HepG2 (cell line): ENCODE data around the gene SMOC1. TPM values are rescaled to one million over a fixed set of nuclear protein-coding genes. Genes with fewer than 3 reads are reported as not detected.

Experiments used
- DPF2 ChIP-seq: sonication (generic); formaldehyde crosslinking; IDR thresholded peaks from 2 replicates; pipeline ENCODE4 v1.4.0; 2020; ENCODE audit warnings: mild to moderate bottlenecking, low read depth, missing genetic modification reagents, borderline replicate concordance
- KDM1A ChIP-seq: IDR thresholded peaks from 2 replicates; pipeline ENCODE4 v1.6.1; 2016; ENCODE audit warnings: missing compliant biosample characterization
- MTA1 ChIP-seq: sonication (generic); formaldehyde crosslinking; IDR thresholded peaks from 2 replicates; pipeline ENCODE4 v1.4.0; 2020; ENCODE audit warnings: missing genetic modification reagents, mild to moderate bottlenecking, borderline replicate concordance
- MTF2 ChIP-seq: sonication (generic); formaldehyde crosslinking; IDR thresholded peaks from 2 replicates; pipeline ENCODE4 v1.5.0; 2020; ENCODE audit warnings: missing genetic modification reagents, borderline replicate concordance
- NFE2L1 ChIP-seq: sonication (generic); formaldehyde crosslinking; IDR thresholded peaks from 2 replicates; pipeline ENCODE4 v1.4.0; 2020; ENCODE audit warnings: missing genetic modification reagents, mild to moderate bottlenecking, borderline replicate concordance
- NFE2L2 ChIP-seq: fragments of 150-350 bp; IDR thresholded peaks from 2 replicates; pipeline ENCODE4 v1.6.1; 2014; ENCODE audit warnings: low read length
- SMC3 ChIP-seq: IDR thresholded peaks from 2 replicates; pipeline ENCODE4 v1.6.1; 2011; ENCODE audit warnings: low read length, improper control_type of control experiment
- STAG1 ChIP-seq: sonication (generic); formaldehyde crosslinking; IDR thresholded peaks from 2 replicates; pipeline ENCODE4 v1.4.0; 2020; ENCODE audit warnings: missing genetic modification reagents
- ZNF24 ChIP-seq: fragments of 450-650 bp; IDR thresholded peaks from 2 replicates; pipeline ENCODE4 v1.6.1; 2017; ENCODE audit warnings: antibody characterized with exemption, mild to moderate bottlenecking
- polyA plus RNA-seq, 8 experiments: library from polyadenylated mRNA; depleted of rRNA in 3 of 8; stranded (reverse) in 7 of 8; unstranded in 1 of 8; fragments of >200 nt; fragmentation: Illumina TruSeq in 4 of 8; extraction: Trizol in 4 of 8; gene quantifications; 2 replicates each; pipeline versions ENCODE4 v1.2.1 to v1.2.3, GENCODE V29; 2011 to 2016; ENCODE audit warnings: low read depth in 4 of 8, missing spikeins in 1 of 8, mixed read lengths in 1 of 8; ENCODE audit not compliant: insufficient read depth in 1 of 8
- total RNA-seq, 5 experiments: library from RNA; depleted of rRNA; stranded (reverse); fragments of >200 nt; fragmentation: Illumina TruSeq; extraction: Trizol; gene quantifications; 2 replicates each; pipeline ENCODE4 v1.2.3, GENCODE V29; 2016; ENCODE audit warnings: low read depth in 1 of 5
- TF ChIP-seq, protein P1 (sequence below): IDR thresholded peaks from 2 replicates; pipeline ENCODE4 v1.6.1; 2012; ENCODE audit warnings: low read depth, low read length, improper control_type of control experiment
- TF ChIP-seq, protein P2 (sequence below): sonication (generic); formaldehyde crosslinking; IDR thresholded peaks from 2 replicates; pipeline ENCODE4 v1.4.0; 2020; ENCODE audit warnings: missing genetic modification reagents, borderline replicate concordance
- TF ChIP-seq, protein P3 (sequence below): sonication (generic); formaldehyde crosslinking; IDR thresholded peaks from 2 replicates; pipeline ENCODE4 v1.8.1; 2023; ENCODE audit warnings: mild to moderate bottlenecking, inconsistent platforms, moderate library complexity, missing genetic modification reagents, borderline replicate concordance
- TF ChIP-seq, protein P4 (sequence below): sonication (generic); formaldehyde crosslinking; IDR thresholded peaks from 2 replicates; pipeline ENCODE4 v1.9.0; 2021; ENCODE audit warnings: missing genetic modification reagents, borderline replicate concordance
- TF ChIP-seq, protein P5 (sequence below): IDR thresholded peaks from 2 replicates; pipeline ENCODE4 v1.6.1; 2016; ENCODE audit warnings: missing compliant biosample characterization, missing genetic modification reagents, borderline replicate concordance

Gene SMOC1
- total and polyA plus RNA-seq, 2 of the 13 experiments (the other 11 are each of a cell fraction or from before 2014, with no cell fraction given): 17.8 to 35.6 TPM

DNA sequence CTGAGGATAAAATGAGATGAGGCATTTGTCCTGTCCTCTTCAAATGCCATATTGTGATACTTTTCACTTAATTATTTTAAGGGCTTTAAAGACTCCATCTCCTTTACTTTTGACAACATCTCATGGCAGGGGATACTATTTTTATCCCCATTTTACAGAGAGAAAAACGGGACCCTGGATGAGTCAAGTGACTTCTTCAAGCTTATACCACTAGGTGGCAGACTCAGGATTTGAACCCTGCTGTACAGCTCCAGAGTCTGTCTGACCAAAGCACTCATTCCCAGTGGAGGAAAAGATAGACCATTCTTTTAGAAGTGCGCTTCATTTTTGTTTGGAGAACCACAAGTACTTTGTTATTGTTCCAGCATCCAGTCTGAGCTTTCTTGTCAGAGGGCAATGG lies 1.7 kb upstream of the SMOC1 start (continued):
- TF ChIP-seq, protein P1, sequence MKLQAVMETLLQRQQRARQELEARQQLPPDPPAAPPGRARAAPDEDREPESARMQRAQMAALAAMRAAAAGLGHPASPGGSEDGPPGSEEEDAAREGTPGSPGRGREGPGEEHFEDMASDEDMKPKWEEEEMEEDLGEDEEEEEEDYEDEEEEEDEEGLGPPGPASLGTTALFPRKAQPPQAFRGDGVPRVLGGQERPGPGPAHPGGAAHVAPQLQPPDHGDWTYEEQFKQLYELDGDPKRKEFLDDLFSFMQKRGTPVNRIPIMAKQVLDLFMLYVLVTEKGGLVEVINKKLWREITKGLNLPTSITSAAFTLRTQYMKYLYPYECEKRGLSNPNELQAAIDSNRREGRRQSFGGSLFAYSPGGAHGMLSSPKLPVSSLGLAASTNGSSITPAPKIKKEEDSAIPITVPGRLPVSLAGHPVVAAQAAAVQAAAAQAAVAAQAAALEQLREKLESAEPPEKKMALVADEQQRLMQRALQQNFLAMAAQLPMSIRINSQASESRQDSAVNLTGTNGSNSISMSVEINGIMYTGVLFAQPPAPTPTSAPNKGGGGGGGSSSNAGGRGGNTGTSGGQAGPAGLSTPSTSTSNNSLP: no peak
- TF ChIP-seq MTF2: no peak
- TF ChIP-seq, protein P2, sequence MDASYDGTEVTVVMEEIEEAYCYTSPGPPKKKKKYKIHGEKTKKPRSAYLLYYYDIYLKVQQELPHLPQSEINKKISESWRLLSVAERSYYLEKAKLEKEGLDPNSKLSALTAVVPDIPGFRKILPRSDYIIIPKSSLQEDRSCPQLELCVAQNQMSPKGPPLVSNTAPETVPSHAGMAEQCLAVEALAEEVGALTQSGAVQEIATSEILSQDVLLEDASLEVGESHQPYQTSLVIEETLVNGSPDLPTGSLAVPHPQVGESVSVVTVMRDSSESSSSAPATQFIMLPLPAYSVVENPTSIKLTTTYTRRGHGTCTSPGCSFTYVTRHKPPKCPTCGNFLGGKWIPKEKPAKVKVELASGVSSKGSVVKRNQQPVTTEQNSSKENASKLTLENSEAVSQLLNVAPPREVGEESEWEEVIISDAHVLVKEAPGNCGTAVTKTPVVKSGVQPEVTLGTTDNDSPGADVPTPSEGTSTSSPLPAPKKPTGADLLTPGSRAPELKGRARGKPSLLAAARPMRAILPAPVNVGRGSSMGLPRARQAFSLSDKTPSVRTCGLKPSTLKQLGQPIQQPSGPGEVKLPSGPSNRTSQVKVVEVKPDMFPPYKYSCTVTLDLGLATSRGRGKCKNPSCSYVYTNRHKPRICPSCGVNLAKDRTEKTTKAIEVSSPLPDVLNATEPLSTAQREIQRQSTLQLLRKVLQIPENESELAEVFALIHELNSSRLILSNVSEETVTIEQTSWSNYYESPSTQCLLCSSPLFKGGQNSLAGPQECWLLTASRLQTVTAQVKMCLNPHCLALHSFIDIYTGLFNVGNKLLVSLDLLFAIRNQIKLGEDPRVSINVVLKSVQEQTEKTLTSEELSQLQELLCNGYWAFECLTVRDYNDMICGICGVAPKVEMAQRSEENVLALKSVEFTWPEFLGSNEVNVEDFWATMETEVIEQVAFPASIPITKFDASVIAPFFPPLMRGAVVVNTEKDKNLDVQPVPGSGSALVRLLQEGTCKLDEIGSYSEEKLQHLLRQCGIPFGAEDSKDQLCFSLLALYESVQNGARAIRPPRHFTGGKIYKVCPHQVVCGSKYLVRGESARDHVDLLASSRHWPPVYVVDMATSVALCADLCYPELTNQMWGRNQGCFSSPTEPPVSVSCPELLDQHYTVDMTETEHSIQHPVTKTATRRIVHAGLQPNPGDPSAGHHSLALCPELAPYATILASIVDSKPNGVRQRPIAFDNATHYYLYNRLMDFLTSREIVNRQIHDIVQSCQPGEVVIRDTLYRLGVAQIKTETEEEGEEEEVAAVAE (CRISPR knock-in tag): no peak
- no peak for TF ChIP-seq NFE2L1 (CRISPR knock-in tag)
- TF ChIP-seq, protein P3, sequence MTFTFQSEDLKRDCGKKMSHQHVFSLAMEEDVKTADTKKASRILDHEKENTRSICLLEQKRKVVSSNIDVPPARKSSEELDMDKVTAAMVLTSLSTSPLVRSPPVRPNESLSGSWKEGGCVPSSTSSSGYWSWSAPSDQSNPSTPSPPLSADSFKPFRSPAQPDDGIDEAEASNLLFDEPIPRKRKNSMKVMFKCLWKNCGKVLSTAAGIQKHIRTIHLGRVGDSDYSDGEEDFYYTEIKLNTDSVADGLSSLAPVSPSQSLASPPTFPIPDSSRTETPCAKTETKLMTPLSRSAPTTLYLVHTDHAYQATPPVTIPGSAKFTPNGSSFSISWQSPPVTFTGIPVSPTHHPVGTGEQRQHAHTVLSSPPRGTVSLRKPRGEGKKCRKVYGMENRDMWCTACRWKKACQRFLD (CRISPR knock-in tag): no peak
- TF ChIP-seq, protein P4, sequence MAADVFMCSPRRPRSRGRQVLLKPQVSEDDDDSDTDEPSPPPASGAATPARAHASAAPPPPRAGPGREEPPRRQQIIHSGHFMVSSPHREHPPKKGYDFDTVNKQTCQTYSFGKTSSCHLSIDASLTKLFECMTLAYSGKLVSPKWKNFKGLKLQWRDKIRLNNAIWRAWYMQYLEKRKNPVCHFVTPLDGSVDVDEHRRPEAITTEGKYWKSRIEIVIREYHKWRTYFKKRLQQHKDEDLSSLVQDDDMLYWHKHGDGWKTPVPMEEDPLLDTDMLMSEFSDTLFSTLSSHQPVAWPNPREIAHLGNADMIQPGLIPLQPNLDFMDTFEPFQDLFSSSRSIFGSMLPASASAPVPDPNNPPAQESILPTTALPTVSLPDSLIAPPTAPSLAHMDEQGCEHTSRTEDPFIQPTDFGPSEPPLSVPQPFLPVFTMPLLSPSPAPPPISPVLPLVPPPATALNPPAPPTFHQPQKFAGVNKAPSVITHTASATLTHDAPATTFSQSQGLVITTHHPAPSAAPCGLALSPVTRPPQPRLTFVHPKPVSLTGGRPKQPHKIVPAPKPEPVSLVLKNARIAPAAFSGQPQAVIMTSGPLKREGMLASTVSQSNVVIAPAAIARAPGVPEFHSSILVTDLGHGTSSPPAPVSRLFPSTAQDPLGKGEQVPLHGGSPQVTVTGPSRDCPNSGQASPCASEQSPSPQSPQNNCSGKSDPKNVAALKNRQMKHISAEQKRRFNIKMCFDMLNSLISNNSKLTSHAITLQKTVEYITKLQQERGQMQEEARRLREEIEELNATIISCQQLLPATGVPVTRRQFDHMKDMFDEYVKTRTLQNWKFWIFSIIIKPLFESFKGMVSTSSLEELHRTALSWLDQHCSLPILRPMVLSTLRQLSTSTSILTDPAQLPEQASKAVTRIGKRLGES (CRISPR knock-in tag): no peak
- no peak for TF ChIP-seq DPF2 (CRISPR knock-in tag)
- TF ChIP-seq SMC3: peak; percentile 47; the same call in 1 of the 2 replicates
- no peak for TF ChIP-seq MTA1 (CRISPR knock-in tag)
- TF ChIP-seq NFE2L2: no peak
- TF ChIP-seq STAG1: peak; percentile 63
- TF ChIP-seq, protein P5, sequence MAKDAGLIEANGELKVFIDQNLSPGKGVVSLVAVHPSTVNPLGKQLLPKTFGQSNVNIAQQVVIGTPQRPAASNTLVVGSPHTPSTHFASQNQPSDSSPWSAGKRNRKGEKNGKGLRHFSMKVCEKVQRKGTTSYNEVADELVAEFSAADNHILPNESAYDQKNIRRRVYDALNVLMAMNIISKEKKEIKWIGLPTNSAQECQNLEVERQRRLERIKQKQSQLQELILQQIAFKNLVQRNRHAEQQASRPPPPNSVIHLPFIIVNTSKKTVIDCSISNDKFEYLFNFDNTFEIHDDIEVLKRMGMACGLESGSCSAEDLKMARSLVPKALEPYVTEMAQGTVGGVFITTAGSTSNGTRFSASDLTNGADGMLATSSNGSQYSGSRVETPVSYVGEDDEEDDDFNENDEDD (CRISPR knock-in tag): no peak
- no peak for TF ChIP-seq ZNF24
- TF ChIP-seq KDM1A (CRISPR knock-in tag): 0 out of 2 replicates have a peak, but pooled peaks have one; percentile 47
